Dendritic cell treated with granulocyte-macrophage colony-stimulating factor and Interleukin-4, amounts not matched to agents 40 ng/mL and 50 ng/mL, for 4 days (primary cell): ENCODE results near the gene MARK1.
A peak's percentile ranks its signal among the peaks of the same experiment; 100 is the strongest.

Experiments
- H3K27ac Mint-ChIP-seq: one replicate; pipeline ENCODE4 v1.8.0; 2022; ENCODE audit warnings: mild to moderate bottlenecking, mixed read lengths
- H3K27me3 Mint-ChIP-seq: one replicate; pipeline ENCODE4 v1.8.0; 2022; ENCODE audit warnings: mild to moderate bottlenecking, mixed read lengths
- H3K36me3 Mint-ChIP-seq: one replicate; pipeline ENCODE4 v1.8.0; 2022; ENCODE audit warnings: low read depth, mixed read lengths
- H3K4me1 Mint-ChIP-seq: one replicate; pipeline ENCODE4 v1.8.0; 2022; ENCODE audit warnings: low read depth, mixed read lengths
- H3K4me3 Mint-ChIP-seq: one replicate; pipeline ENCODE4 v1.8.0; 2022; ENCODE audit warnings: mild to moderate bottlenecking, moderate library complexity, mixed read lengths
- H3K9me3 Mint-ChIP-seq: one replicate; pipeline ENCODE4 v1.8.0; 2022; ENCODE audit warnings: mixed read lengths
- intact Hi-C: fragments of 100-400 bp; cut with micrococcal nuclease; formaldehyde crosslinking; loops from one replicate; pipeline ENCODE4 v1.15.0; 2022

Gene MARK1

DNA sequence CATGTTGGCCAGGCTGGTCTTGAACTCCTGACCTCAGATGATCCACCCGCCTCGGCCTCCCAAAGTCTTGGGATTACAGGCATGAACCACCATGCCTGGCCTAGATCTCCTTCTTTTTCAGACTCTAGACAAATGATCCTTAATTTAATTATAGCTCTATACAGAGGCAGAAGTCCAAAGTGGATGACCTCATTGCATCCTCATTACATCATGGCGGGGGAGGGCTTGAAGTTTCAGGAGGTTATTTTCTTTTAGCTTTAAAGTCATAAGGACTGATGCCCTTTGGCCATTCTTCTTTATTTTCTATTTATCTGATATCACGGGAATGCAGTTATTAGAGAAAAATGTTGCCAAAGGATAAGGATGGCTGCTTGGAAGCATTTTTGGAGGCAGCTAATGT, 14.1 kb upstream of the MARK1 start:
- H3K36me3 Mint-ChIP-seq, result no peaks in the 10 kb centered on the region
- intact Hi-C loops, result no loop called here
- H3K27ac Mint-ChIP-seq, result no peak overlapping the region
- H3K4me3 Mint-ChIP-seq, result no peak overlapping the region
- no peaks in the 10 kb centered on the region for H3K4me1 Mint-ChIP-seq
- peaks cover 3% of the 10 kb centered on the region for H3K27me3 Mint-ChIP-seq
- H3K9me3 Mint-ChIP-seq, result no peaks in the 10 kb centered on the region

DNA sequence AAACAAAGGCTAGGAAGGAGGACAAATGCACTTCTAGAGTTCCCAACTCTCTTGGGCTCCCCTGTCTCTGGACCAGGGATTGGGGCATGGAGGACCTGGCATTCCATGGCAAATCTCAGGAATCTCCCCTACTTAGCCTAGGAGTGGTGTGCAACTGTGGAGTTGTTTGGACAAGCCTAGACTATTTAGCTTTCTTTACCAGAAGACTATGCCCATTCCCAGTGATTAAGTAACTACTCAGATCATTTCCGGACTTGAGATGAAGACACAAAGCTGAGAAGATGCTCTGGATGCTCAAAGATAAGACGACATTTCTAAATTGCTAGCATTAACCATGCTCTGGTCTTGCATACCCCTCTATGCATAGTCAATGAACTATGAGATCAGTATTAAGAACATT, 13.7 kb upstream of the MARK1 start:
- Mint-ChIP-seq H3K4me1 (no peaks in the 10 kb centered on the region), H3K27ac (no peak overlapping the region), H3K27me3 (peaks cover 4% of the 10 kb centered on the region), H3K9me3 (no peaks in the 10 kb centered on the region), H3K4me3 (no peak overlapping the region), H3K36me3 (no peaks in the 10 kb centered on the region)
- intact Hi-C loops, result no loop called here

GRCh38 chr1:220516014-220516721, 11.8 kb upstream of the MARK1 start:
- Mint-ChIP-seq H3K4me3 (no peak overlapping the region), H3K27ac (no peak overlapping the region), H3K36me3 (no peaks in the 10 kb centered on the region), H3K9me3 (no peaks in the 10 kb centered on the region), H3K4me1 (no peaks in the 10 kb centered on the region), H3K27me3 (peaks cover 6% of the 10 kb centered on the region)
- intact Hi-C loops, result no loop called here

- Mint-ChIP-seq H3K27ac (no peak overlapping the region), H3K9me3 (no peaks in the 10 kb centered on the region), H3K27me3 (peaks cover 6% of the 10 kb centered on the region), H3K36me3 (no peaks in the 10 kb centered on the region), H3K4me1 (no peaks in the 10 kb centered on the region), H3K4me3 (no peak overlapping the region)
- intact Hi-C loops, result no loop called here
Measured at GRCh38 chr1:220516722-220517042, 11.3 kb upstream of the MARK1 start.

- H3K27me3 Mint-ChIP-seq, result peaks cover 35% of the 10 kb centered on the region
Measured at GRCh38 chr1:220521778-220522177, 6.2 kb upstream of the MARK1 start.

DNA sequence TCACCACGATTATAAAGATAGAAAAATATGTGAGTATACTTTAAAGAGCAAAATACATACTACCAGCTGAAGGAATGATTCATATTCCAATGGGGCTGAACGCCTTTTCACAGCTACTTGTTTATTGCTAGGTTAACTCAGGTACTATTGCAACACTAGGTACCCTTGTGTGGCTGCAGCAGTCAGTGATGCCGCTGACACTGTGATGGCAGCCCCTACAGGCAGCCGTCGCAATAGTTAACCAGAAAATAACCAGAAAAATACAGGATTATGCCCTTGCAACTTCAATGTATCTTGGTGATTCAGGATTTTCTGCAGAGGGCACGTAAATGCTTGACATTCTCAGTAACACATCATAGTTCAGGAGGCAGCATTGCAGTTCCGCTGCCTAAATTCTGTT, 1.6 kb upstream of the MARK1 start:
- intact Hi-C loops, result no loop called here
- Mint-ChIP-seq H3K4me3 (no peak overlapping the region), H3K27ac (no peak overlapping the region)

More at GRCh38 chr1:220521778-220522177, 6.2 kb upstream of the MARK1 start:
- Mint-ChIP-seq H3K27ac (no peak overlapping the region), H3K4me1 (no peaks in the 10 kb centered on the region), H3K36me3 (no peaks in the 10 kb centered on the region), H3K4me3 (no peak overlapping the region), H3K9me3 (no peaks in the 10 kb centered on the region)
- intact Hi-C loops, result no loop called here

GRCh38 chr1:220527279-220527907, 543 bp upstream of the MARK1 start:
- Mint-ChIP-seq H3K27me3 (peaks cover 67% of the 10 kb centered on the region), H3K4me1 (peaks cover 11% of the 10 kb centered on the region), H3K9me3 (no peaks in the 10 kb centered on the region), H3K36me3 (no peaks in the 10 kb centered on the region), H3K4me3 (peak overlapping the region; percentile 69), H3K27ac (no peak overlapping the region)
- intact Hi-C loops, result no loop called here

More for the DNA sequence above, 1.6 kb upstream of the MARK1 start:
- peaks cover 11% of the 10 kb centered on the region for H3K4me1 Mint-ChIP-seq
- H3K36me3 Mint-ChIP-seq, result no peaks in the 10 kb centered on the region
- no peaks in the 10 kb centered on the region for H3K9me3 Mint-ChIP-seq
- peaks cover 65% of the 10 kb centered on the region for H3K27me3 Mint-ChIP-seq

DNA sequence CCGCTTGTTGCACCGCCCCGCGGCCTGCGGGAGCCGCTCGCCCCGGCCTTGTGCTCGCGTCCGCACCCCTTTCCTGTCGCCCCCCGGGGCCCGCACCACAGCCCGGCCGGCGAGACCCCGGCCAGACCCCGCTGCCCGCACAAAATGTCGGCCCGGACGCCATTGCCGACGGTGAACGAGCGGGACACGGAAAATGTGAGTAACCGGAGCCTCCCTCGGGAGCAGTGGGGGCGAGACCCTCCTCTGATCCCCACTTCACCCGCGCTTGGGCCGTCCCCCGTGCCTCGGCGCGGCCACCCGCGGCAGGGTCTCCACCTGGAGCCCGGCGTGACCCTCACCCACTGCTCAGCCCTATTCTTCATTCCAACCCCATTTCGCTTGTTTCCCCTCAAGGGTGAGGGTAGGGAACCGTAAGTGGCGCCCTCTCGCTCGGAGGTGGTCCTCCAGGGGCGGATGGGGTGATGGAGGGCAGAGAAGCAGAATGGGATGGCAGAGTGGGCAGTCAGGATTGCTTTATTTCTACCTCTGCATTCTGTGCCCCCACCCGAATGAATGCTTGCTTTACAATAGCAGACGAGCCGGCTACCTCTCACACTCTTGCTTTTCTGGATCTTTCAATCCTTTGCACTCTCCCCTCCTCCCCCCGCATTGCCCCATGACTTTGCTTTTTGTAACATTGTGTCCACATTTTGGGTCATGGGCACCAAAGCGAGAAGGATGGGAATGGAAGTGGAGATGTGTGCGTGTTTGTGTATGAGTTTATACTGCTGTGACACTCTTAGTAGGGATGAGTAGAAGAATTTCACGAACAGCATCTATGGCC, 954 bp downstream of the MARK1 start:
- peak overlapping the region; percentile 70 for H3K4me3 Mint-ChIP-seq
- intact Hi-C loops, result no loop called here
- no peak overlapping the region for H3K27ac Mint-ChIP-seq

DNA sequence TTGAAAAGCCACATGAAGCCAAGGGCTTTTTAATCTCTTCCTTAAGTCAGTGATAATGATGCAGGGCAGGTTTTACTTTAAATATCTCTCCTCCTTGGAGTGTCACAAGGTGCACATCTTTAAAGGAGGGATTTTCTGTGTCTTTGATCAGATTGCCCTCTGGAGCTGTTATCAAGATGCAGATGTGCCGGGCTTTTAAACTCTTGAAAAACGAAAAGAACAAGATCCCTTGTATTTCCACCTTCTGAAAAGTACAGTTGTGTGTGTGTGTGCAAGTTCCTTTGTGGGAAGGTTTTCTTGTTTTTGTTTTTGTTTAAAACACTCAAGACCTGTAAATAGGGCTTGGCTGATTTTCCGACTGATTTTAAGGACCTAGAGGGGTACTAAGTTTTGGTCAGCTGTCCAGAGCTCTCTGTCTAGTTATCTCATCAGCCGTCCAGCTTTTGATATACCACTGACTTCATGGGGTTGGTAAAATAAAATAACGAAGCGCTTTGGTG, 1.6 kb downstream of the MARK1 start:
- Mint-ChIP-seq H3K4me1 (peaks cover 11% of the 10 kb centered on the region), H3K4me3 (no peak overlapping the region), H3K27ac (no peak overlapping the region), H3K36me3 (no peaks in the 10 kb centered on the region), H3K9me3 (no peaks in the 10 kb centered on the region), H3K27me3 (peaks cover 68% of the 10 kb centered on the region)
- intact Hi-C loops, result no loop called here

More for the DNA sequence above, 954 bp downstream of the MARK1 start:
- Mint-ChIP-seq H3K27me3 (peaks cover 66% of the 10 kb centered on the region), H3K36me3 (no peaks in the 10 kb centered on the region), H3K4me1 (peaks cover 11% of the 10 kb centered on the region), H3K9me3 (no peaks in the 10 kb centered on the region)

DNA sequence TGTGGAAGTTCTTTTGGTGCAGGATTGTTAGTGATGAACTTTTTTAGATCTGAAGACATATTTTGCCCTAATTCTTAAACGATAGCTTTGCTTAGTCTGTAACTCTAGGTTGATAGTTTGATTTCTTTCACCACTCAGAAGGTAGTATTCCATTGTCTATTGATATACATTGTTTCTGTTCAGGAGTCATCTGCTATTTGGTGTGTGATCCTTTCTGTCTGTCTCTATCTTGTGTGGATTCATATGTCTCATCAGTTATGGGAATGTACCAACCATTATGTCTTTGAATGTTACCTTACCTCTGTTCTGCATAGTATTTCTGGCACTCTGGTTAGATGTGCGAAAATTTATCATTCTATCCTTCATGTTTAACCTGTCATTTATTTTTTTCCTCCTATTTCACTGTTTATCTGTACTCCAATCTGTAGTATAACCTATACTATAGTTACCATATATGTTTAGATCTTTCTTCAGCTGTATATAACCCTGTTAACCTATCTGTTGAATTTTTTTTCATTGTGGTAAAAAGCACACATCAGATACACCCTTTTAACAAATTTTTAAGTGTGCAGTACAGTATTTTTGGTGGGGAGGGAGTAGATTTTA, 5.7 kb downstream of the MARK1 start:
- Mint-ChIP-seq H3K4me1 (no peaks in the 10 kb centered on the region), H3K4me3 (no peak overlapping the region), H3K27ac (no peak overlapping the region), H3K27me3 (peaks cover 35% of the 10 kb centered on the region), H3K36me3 (no peaks in the 10 kb centered on the region), H3K9me3 (no peaks in the 10 kb centered on the region)
- intact Hi-C loops, result no loop called here

GRCh38 chr1:220544901-220545303, 17.0 kb downstream of the MARK1 start:
- Mint-ChIP-seq H3K27ac (no peak overlapping the region), H3K9me3 (no peaks in the 10 kb centered on the region), H3K4me1 (no peaks in the 10 kb centered on the region), H3K4me3 (no peak overlapping the region), H3K27me3 (peaks cover 2% of the 10 kb centered on the region), H3K36me3 (no peaks in the 10 kb centered on the region)
- intact Hi-C loops, result no loop called here

DNA sequence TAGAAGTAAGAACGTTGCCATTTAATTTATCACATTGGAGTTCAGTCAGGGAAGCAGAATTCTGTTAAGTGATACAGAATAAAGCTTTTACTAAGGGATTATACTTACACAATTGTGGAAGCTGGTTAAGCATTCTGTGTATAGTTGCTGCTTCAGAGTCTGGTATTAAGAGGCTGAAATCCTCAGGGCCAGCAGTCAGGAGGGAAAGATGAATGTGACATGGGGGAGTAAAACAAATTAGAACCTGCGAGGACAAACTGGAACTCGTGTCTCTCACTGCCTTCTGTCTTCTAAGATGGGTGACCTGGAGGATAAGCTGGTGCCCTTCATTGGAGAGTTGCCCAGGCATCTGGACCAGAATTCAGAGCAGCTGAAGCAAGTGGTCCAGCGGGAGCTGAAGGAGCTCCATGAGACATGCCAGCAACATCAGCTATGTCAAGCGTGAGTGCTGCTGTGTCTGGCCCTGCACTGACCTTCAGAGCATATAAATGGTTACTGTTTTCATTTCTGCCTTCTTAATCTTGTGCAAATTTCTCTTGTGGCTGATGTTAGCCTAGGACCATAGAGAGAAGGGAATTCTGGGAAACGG, 23.0 kb downstream of the MARK1 start:
- Mint-ChIP-seq H3K9me3 (no peaks in the 10 kb centered on the region), H3K4me1 (no peaks in the 10 kb centered on the region)
- intact Hi-C loops, result no loop called here

DNA sequence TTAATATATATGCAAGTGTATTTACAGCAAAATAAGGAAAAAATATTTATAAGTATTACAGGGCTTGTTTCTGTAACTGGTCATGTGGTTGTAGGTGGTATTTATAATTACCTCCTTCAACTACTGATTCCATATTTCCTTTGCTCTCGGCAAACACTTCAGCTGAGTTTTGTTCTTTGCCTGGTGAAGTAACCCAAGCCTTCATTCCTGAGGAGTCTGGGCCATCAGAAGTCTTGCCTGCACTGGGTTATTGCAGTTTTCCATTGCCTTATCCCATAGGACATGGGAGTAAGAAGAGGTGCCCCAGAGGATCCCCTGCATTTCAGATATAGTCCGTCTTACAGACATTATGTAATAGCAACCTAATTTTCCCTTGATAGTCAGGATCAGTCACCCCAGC, 23.8 kb downstream of the MARK1 start:
- Mint-ChIP-seq H3K4me3 (no peak overlapping the region), H3K27me3 (no peaks in the 10 kb centered on the region), H3K36me3 (no peaks in the 10 kb centered on the region), H3K4me1 (no peaks in the 10 kb centered on the region), H3K9me3 (no peaks in the 10 kb centered on the region), H3K27ac (no peak overlapping the region)
- intact Hi-C loops, result no loop called here

More for the DNA sequence above, 23.0 kb downstream of the MARK1 start:
- no peak overlapping the region for H3K4me3 Mint-ChIP-seq
- H3K36me3 Mint-ChIP-seq, result no peaks in the 10 kb centered on the region
- no peak overlapping the region for H3K27ac Mint-ChIP-seq
- H3K27me3 Mint-ChIP-seq, result no peaks in the 10 kb centered on the region
